ENCODE measurements around the gene CPNE2. TPM values are rescaled to one million over a fixed set of nuclear protein-coding genes. Genes with fewer than 3 reads are reported as not detected.
"Not testable (repeated sequence)": the region's sequence is repeated elsewhere in the genome, so short reads cannot be mapped to it uniquely, and the experiment has no call there.

Gene CPNE2
- total RNA-seq, 1 donor from 2014 or later = 40.6 TPM

- no peak for DNase-seq
These were observed 5.9 kb downstream of the CPNE2 start for GRCh38 chr16:57098188-57098841.

- not testable (repeated sequence) for DNase-seq
These were observed 7.6 kb downstream of the CPNE2 start for GRCh38 chr16:57099965-57100364.

GRCh38 chr16:57100445-57100844 lies 8.1 kb downstream of the CPNE2 start:
- DNase-seq = no peak

DNA sequence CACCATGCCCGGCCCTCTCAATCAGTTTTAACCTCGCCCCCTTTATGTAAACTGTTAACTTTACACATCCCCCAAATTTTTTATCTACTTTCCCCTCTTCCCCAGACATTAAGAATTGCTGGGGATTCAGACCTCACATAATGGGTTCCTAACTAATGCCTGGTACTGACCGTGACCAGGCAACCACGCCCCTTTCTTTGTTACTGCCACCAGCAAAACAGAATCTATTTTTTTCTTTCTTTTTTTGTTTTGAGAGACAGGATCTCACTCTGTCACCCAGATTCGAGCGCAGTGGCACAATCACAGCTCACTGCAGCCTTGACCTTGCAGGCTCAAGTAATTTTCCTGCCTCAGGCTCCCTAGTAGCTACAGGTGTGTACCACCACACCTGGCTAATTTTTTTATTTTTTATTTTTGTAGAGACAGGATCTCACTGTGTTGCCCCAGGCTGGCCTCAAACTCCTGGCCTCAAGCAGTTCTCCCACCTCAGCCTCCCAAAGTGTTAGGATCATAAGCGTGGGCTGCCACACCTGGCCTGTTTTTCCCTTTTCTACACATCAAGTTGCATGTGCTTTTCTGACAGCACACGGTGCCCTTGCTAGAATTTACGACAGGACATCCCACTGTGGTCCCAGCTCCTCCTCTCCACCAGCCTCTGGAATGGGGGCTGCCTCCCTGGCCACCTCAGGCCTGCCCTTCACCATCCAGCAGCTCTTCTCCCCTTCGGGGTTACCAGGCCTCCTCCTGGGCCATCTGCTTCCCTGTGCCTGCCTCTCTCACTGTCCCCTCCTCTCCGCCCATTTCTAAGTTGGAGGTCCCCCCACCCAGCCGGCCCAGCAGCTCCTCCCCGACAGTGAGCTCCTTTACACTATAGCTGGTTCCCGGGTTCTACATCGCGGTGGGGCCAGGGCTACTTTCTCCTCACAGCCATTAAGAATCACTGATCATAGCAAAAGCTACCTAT lies 10.8 kb downstream of the CPNE2 start:
- DNase-seq = no peak

DNA sequence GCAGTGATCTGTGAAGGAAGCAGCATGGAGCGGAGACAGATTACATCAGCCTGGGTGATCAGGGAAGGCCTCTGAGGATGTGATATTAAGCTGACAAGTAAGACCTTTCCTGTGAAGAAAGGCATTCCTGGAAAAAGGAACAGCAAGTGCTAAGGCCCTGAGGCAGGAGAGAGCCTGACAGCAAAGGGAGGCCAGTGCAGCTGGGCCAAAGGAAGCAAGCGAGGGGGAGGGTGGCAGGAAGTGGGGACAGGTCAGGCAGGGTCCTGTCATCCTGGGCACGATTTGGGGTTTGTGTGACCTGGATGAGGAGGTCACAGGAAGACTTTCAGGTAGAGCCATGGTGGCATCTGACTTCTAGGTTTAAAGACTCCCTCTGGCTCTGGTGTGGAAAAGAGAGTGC lies 12.3 kb downstream of the CPNE2 start:
- no peak for DNase-seq

- no peak for DNase-seq
These were observed 12.8 kb downstream of the CPNE2 start for GRCh38 chr16:57105184-57105583.

GRCh38 chr16:57106767-57107166 lies 14.4 kb downstream of the CPNE2 start:
- DNase-seq = no peak

GRCh38 chr16:57107321-57107922 lies 15.0 kb downstream of the CPNE2 start:
- no peak for DNase-seq

DNA sequence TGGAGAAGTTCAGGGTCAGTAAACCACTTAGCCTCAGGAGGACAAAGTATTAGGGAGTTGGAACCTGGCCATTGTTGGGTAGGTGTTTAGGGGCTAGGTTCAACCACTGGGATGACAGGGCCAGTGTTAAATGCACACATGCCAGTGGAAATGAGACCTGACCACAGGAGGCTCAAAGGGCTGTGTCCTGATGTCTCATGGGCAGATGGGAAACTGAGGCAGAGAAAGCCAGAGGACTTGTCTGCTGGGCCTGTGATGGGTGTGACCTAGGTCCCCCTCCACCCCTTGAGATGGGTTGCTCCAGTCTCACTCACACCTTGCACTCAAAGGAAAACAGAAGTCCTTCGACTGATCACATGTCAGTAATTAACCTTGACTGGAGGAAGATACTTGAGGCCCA lies 16.0 kb downstream of the CPNE2 start:
- no peak for DNase-seq

DNA sequence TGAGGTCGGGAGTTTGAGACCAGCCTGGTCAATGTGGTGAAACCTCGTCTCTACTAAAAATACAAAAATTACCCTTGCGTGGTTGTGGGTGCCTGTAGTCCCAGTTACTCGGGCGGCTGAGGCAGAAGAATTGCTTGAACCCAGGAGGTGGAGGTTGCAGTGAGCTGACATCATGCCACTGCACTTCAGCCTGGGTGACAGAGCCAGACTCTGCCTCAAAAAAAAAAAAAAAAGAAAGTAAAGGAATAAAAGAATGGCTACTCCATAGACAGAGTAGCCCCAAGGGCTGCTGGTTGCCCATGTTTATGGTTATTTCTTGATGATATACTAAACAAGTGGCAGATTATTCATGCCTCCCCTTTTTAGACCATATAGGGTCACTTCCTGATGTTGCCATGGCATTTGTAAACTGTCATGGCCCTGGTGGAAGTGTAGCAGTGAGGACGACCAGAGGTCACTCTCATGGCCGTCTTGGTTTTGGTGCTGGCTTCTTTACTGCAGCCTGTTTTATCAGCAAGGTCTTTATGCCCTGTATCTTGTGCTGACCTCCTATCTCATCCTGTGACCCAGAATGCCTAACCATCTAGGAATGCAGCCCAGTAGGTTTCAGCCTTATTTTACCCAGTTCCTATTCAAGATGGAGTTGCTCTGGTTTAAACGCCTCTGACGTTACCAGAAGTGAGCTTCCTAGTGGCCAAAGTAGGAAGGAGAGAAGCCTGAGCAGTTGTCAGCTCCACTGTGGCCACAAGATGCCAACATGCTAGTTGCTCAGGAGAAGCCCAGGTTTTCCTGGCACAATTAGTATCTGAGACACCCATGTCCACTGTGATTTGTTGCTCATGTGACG lies 17.1 kb downstream of the CPNE2 start:
- DNase-seq = not testable (repeated sequence)

DNA sequence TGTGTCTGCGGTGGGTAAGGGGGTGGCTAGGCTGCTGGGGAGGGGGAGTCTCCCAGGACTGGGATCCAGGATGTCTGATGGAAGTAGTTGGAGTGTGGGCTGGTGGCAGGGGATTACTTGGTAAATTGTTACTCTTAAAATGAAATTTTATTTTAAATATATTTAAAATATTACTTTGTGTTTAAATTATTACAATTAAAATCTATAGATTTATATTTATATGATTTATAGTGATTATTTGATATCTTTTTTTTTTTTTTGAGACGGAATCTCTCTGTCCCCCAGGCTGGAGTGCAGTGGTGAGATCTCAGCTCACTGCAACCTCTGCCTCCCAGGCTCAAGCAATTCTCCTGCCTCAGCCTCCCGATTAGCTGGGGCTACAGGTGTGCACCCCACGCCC lies 18.6 kb downstream of the CPNE2 start:
- DNase-seq = no peak

DNA sequence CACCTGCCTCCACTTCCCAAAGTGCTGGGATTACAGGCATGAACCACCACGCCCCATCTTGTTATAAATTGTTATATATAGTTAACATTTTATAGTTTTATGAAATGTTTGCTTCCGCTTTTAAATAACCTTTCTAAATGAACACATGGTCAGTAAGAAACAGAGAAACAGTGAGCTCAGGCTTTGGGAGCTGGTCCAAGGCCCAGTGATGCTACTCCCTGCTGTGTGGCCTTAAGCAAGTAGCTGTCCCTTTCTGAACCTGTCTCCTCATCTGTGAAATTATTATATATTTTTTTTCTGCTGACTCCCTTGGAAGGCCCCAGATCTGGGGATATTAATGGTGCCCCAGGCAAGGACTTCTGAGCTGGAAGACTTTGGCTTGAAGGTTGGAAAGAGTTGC lies 19.0 kb downstream of the CPNE2 start:
- DNase-seq = no peak

GRCh38 chr16:57112403-57113041 lies 20.1 kb downstream of the CPNE2 start:
- DNase-seq = no peak

DNA sequence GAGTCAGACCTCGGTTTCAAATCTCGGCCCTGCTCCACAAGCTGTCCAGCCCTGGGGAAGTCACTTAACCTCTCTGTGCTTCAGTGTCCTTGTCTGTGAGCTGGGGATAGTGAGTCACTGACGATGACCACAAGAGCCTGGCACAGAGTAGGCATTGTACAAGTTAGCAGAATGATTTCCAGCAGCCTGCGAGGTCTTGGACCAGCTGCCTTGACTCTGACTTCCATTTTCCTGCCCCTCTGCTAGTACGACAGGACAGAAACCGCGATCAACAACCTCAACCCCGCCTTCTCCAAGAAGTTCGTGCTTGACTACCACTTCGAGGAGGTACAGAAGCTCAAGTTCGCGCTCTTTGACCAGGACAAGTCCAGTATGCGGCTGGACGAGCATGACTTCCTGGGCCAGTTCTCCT lies 20.7 kb downstream of the CPNE2 start:
- DNase-seq = no peak

- no peak for DNase-seq
These were observed 21.3 kb downstream of the CPNE2 start for GRCh38 chr16:57113664-57114063.

DNA sequence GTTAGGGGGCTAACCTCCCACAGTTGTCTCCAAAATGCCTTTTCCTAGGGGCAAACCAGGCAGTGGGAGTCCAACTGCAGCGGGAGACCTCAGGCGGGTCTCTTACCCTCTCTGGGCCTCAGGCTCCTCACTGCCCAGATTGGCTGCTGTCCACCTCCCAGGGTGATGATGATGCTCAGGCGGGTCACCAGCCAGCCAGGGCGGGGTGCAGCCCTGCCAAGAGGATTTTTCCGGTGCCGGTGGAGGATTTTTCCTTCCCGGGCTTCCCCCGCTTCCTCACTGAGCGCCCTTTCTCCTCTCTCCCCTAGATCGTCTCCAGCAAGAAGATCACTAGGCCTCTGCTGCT lies 22.8 kb downstream of the CPNE2 start:
- no peak for DNase-seq

DNA sequence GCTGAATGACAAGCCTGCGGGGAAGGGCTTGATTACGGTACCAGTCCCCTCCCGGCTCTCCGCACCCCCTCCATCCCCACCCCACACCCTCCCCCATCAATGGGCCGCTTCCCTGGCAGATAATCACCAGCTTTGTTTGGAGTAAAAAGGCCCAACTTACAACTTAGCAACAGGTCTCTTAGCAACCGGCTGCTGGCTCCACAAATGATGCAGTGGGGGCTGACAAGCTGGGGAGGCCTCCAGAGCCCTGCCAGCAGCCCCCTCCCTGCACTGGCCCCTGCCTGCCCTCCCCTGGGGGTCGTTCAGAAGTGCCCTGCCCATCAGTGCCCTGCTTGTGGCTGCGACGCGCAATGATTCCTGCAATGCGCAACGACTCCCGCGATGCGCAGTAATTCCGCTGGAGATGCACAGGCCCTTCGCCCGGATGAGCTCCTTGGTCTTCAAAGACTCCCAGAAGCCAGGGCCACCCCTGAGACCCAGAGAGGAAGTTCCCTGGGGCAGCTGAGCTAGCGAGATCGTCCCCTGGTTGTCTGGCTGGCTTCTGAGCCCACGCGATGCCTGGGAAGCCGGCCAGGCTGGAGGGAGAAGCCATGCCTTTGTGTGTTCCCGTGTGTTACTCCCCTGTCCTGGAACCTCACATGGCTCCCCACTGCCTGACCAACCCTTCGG lies 23.3 kb downstream of the CPNE2 start:
- peak; percentile 82 for DNase-seq

GRCh38 chr16:57118461-57119084 lies 26.2 kb downstream of the CPNE2 start:
- no peak for DNase-seq

GRCh38 chr16:57123216-57123973 lies 31.0 kb downstream of the CPNE2 start:
- no peak for DNase-seq
